SH-SY5Y (cell line): ENCODE measurements around the gene MYBPC1.

Source experiments
- GATA2 ChIP-seq: IDR thresholded peaks from 2 replicates; pipeline ENCODE4 v1.6.1; 2011; ENCODE audit warnings: mild to moderate bottlenecking, low read depth, low read length
- GATA3 ChIP-seq: IDR thresholded peaks from 2 replicates; pipeline ENCODE4 v1.6.1; 2011; ENCODE audit warnings: low read depth, mild to moderate bottlenecking, low read length, moderate library complexity

DNA sequence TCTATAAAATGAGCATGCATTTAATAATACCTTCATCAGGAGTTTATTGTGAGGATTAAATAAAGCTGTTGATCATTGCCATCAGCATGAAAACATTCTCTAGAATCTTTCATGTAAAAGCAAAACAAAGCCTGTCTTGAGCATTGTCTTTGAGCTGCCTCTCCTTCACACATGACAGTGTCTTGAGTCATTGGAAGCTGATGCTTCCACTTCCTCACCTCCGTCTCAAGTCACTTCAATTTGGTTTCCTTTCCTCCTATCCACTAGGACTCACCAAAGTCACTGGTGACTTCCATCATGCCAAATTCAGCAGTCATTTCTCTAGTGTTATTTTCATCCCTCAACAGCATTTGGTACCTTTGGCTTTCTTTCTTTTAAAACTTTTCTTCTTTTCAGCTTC lies 31.6 kb upstream of the MYBPC1 start:
- TF ChIP-seq GATA2 (no peak), GATA3 (no peak)
